T-cell (primary cell): ENCODE data around the gene SIX5. TPM values are rescaled to one million over a fixed set of nuclear protein-coding genes. Genes with fewer than 3 reads are reported as not detected.

Experiments
- ATAC-seq, 4 experiments: fragments of 200-7000 bp in 3 of 4; fragments of 150-1000 bp in 1 of 4; cut with Tn5 transposase; replicated peaks in 1 of 4; 1 replicate in 3 of 4; 2 replicates in 1 of 4; pipeline ENCODE4 v1.10.0; 2021; ENCODE audit warnings: moderate library complexity in 3 of 4, mild to moderate bottlenecking in 2 of 4, moderate number of reproducible peaks in 1 of 4
- CTCF ChIA-PET, 2 donors: fragments of 300-600 bp; sonication (Branson Sonifier 250); formaldehyde crosslinking; loops; one replicate each; lab custom pipeline; 2022; ENCODE audit warnings: antibody characterized with exemption in 2 of 2; lab: Charles Lee
- POLR2A ChIA-PET, 2 donors: fragments of 300-600 bp; sonication (Branson Sonifier 250); formaldehyde crosslinking; loops; one replicate each; lab custom pipeline; 2022; ENCODE audit warnings: antibody characterized with exemption in 2 of 2; lab: Charles Lee
- DNase-seq, 35 experiments: peaks; one replicate each; pipeline versions ENCODE4 v3.0.0 to v3.0.0-alpha.2; 2013 to 2023
- H3K27ac ChIP-seq: one replicate; pipeline ENCODE4 v1.5.1; 2013; ENCODE audit warnings: low read length
- H3K27me3 ChIP-seq, 2 experiments: replicated peaks in 1 of 2; 1 replicate in 1 of 2; 2 replicates in 1 of 2; pipeline versions ENCODE4 v1.6.1 to v1.7.0; 2013; ENCODE audit warnings: low read length in 1 of 2, mixed read lengths in 1 of 2; ENCODE audit not compliant: control insufficient read depth in 2 of 2, insufficient read depth in 2 of 2; ENCODE audit errors: extremely low read depth in 1 of 2
- H3K36me3 ChIP-seq, 2 donors: 1 replicate in 1 of 2; 2 replicates in 1 of 2; pipeline versions ENCODE4 v1.6.1 to v1.7.0; 2013; ENCODE audit warnings: low read length in 1 of 2; ENCODE audit not compliant: control insufficient read depth in 2 of 2, insufficient read depth in 1 of 2; ENCODE audit errors: extremely low read depth in 1 of 2
- H3K4me1 ChIP-seq, 2 experiments: 1 replicate in 1 of 2; 2 replicates in 1 of 2; pipeline versions ENCODE4 v1.6.1 to v1.7.0; 2013; ENCODE audit warnings: low read length in 2 of 2, mixed read lengths in 1 of 2; ENCODE audit not compliant: insufficient read depth in 2 of 2, control insufficient read depth in 1 of 2; ENCODE audit errors: extremely low read depth in 1 of 2
- H3K4me3 ChIP-seq, 2 donors: 1 replicate in 1 of 2; 2 replicates in 1 of 2; pipeline versions ENCODE4 v1.5.1 to v1.7.0; 2013; ENCODE audit warnings: mild to moderate bottlenecking in 2 of 2, low read length in 1 of 2, moderate library complexity in 1 of 2; ENCODE audit not compliant: control insufficient read depth in 1 of 2; ENCODE audit errors: extremely low read depth in 1 of 2
- H3K9me3 ChIP-seq: 2 replicates; pipeline ENCODE4 v1.7.0; 2013
- H3K27ac Mint-ChIP-seq, 2 donors: one replicate each; pipeline ENCODE4 v1.8.0; 2020 to 2021; ENCODE audit warnings: mild to moderate bottlenecking in 2 of 2, mixed read lengths in 2 of 2
- H3K27me3 Mint-ChIP-seq, 2 donors: one replicate each; pipeline ENCODE4 v1.8.0; 2021 to 2022; ENCODE audit warnings: mixed read lengths in 2 of 2
- H3K36me3 Mint-ChIP-seq: one replicate; pipeline ENCODE4 v1.8.0; 2021; ENCODE audit warnings: mixed read lengths
- H3K4me1 Mint-ChIP-seq, 3 donors: one replicate each; pipeline ENCODE4 v1.8.0; 2020 to 2022; ENCODE audit warnings: mixed read lengths in 3 of 3, mild to moderate bottlenecking in 1 of 3
- H3K4me3 Mint-ChIP-seq, 3 donors: one replicate each; pipeline ENCODE4 v1.8.0; 2020 to 2022; ENCODE audit warnings: mild to moderate bottlenecking in 3 of 3, mixed read lengths in 3 of 3, moderate library complexity in 3 of 3
- H3K9me3 Mint-ChIP-seq, 3 donors: one replicate each; pipeline ENCODE4 v1.8.0; 2020 to 2022; ENCODE audit warnings: mixed read lengths in 3 of 3
- WGBS: methylation state at CpG from one replicate; pipeline ENCODE4 v1.1.5; 2013; ENCODE audit warnings: missing lambda C conversion rate; ENCODE audit not compliant: insufficient coverage; 5-methylcytosine and 5-hydroxymethylcytosine counted together
- total RNA-seq, 35 experiments: library from RNA in 6 of 35; stranded (reverse) in 6 of 35; fragments of 120-200 nt in 1 of 35; gene quantifications; one replicate each; pipeline versions ENCODE4 v1.2.1 to v1.2.4 and lab custom pipeline; 2013 to 2026

The SIX5 gene
- total RNA-seq, 5 donors from 2014 or later (not counting 1 experiment from before 2014, with no cell fraction given): 0.89 to 2.1 (median 1.3) TPM

- Histone ChIP-seq H3K9me3 (no peaks in the 10 kb centered on the region), H3K36me3 (peaks cover 6 to 9% of the 10 kb centered on the region in 2 donors), H3K27me3 (peaks cover 0 to 66% of the 10 kb centered on the region in 2 experiments), H3K4me3 (peak overlapping the region; percentile 25 to 35), H3K4me1 (peaks cover 0 to 21% of the 10 kb centered on the region in 2 experiments), H3K27ac (no peak overlapping the region)
- POLR2A ChIA-PET: no interaction called here
- peaks cover 21 to 24% (median 23%) of the 10 kb centered on the region in 3 donors for H3K4me1 Mint-ChIP-seq
- peaks cover 13 to 28% of the 10 kb centered on the region in 2 donors for H3K27me3 Mint-ChIP-seq
- 2% methylated on average over 31 of the region's 48 CpGs for WGBS
- ATAC-seq: peak; percentile 77 to 88 (median 81)
- peak overlapping the region; percentile 67 to 77 (median 68) for H3K4me3 Mint-ChIP-seq
- peak overlapping the region in 1 of 2 donors; percentile 80 for H3K27ac Mint-ChIP-seq
- CTCF ChIA-PET: interaction anchor here (0.5 to 1.2 kb wide), 6 partner anchors 10 to 662 kb away, joined by 3 to 20 read pairs (median 4); partner anchors contain the start of genes DMWD (in 1 of the 2) and SIX5 (in 1 of the 2)
- DNase-seq: peak; percentile 38 to 84 (median 70)
- no peaks in the 10 kb centered on the region for H3K9me3 Mint-ChIP-seq
- peaks cover 15% of the 10 kb centered on the region for H3K36me3 Mint-ChIP-seq
These were observed 10.4 kb upstream of the SIX5 start for GRCh38 chr19:45779231-45780145.

DNA sequence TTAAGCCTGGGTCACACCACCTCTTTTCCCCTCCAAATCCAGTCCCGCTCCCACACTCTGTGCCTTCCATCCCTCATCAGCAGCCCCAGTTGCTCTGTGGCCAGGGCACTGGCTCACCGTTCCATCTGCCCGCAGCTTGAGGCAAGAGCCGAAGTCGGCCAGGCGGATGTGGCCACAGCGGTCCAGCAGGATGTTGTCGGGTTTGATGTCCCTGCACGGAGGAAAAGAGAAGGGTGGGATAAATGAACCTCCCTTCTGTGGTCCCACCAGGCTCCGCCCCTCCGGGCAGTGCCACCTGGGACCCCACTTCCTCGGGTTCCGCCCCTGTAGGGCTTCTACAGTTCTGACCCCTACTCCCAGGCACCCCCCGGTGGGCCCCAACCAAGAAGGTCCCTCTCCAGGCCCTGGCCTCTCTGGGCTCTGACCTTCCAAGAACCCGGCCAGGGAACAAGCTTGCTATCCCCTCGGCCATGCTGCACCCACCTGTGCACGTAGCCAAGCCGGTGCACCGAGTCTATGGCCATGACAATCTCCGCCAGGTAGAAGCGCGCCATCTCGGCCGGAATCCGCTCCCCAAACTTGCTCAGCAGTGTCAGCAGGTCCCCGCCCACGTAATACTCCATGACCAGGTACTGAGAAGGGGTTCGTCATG is 9.1 kb upstream of the SIX5 start:
- peaks cover 15% of the 10 kb centered on the region for H3K36me3 Mint-ChIP-seq
- DNase-seq (no peak), ATAC-seq (no peak)
- POLR2A ChIA-PET: no interaction called here
- Histone ChIP-seq H3K9me3 (no peaks in the 10 kb centered on the region), H3K4me1 (peaks cover 0 to 21% of the 10 kb centered on the region in 2 experiments), H3K27ac (no peak overlapping the region), H3K4me3 (no peak overlapping the region), H3K27me3 (peaks cover 0 to 64% of the 10 kb centered on the region in 2 experiments), H3K36me3 (peaks cover 6 to 9% of the 10 kb centered on the region in 2 donors)
- CTCF ChIA-PET: no interaction called here
- no peaks in the 10 kb centered on the region for H3K9me3 Mint-ChIP-seq
- H3K27me3 Mint-ChIP-seq: peaks cover 13 to 28% of the 10 kb centered on the region in 2 donors
- H3K27ac Mint-ChIP-seq: peak overlapping the region in 1 of 2 donors; percentile 52
- 98% methylated on average over 19 of the region's 28 CpGs for WGBS
- H3K4me1 Mint-ChIP-seq: peaks cover 21 to 24% (median 23%) of the 10 kb centered on the region in 3 donors
- peak overlapping the region in 2 of 3 donors; percentile 6 to 77 for H3K4me3 Mint-ChIP-seq

- POLR2A ChIA-PET: no interaction called here
- Histone ChIP-seq H3K27me3 (peaks cover 0 to 60% of the 10 kb centered on the region in 2 experiments), H3K27ac (no peak overlapping the region), H3K4me1 (peaks cover 0 to 21% of the 10 kb centered on the region in 2 experiments), H3K36me3 (peaks cover 6 to 9% of the 10 kb centered on the region in 2 donors), H3K9me3 (no peaks in the 10 kb centered on the region), H3K4me3 (no peak overlapping the region)
- CTCF ChIA-PET: no interaction called here
- Mint-ChIP-seq H3K27ac (no peak overlapping the region), H3K27me3 (peaks cover 13 to 28% of the 10 kb centered on the region in 2 donors), H3K36me3 (peaks cover 15% of the 10 kb centered on the region), H3K4me1 (peaks cover 21 to 24% (median 23%) of the 10 kb centered on the region in 3 donors), H3K9me3 (no peaks in the 10 kb centered on the region), H3K4me3 (no peak overlapping the region)
- DNase-seq: no peak
- 98% methylated on average over 33 of the region's 34 CpGs for WGBS
- no peak for ATAC-seq
These were observed 8.4 kb upstream of the SIX5 start for GRCh38 chr19:45777395-45777961.

GRCh38 chr19:45774765-45775164 is 5.7 kb upstream of the SIX5 start:
- Mint-ChIP-seq H3K27ac (no peak overlapping the region), H3K27me3 (peaks cover 8 to 17% of the 10 kb centered on the region in 2 donors), H3K36me3 (peaks cover 15% of the 10 kb centered on the region), H3K9me3 (no peaks in the 10 kb centered on the region), H3K4me1 (peaks cover 18 to 29% (median 20%) of the 10 kb centered on the region in 3 donors), H3K4me3 (no peak overlapping the region)
- no peak for ATAC-seq
- peaks cover 2 to 30% of the 10 kb centered on the region in 2 experiments for H3K4me1 ChIP-seq
- no peak overlapping the region for H3K27ac ChIP-seq
- H3K9me3 ChIP-seq: no peaks in the 10 kb centered on the region
- 91% methylated on average over 8 of the region's 9 CpGs for WGBS
- H3K4me3 ChIP-seq: no peak overlapping the region
- POLR2A ChIA-PET: no interaction called here
- peaks cover 6 to 9% of the 10 kb centered on the region in 2 donors for H3K36me3 ChIP-seq
- H3K27me3 ChIP-seq: peaks cover 0 to 43% of the 10 kb centered on the region in 2 experiments
- DNase-seq: no peak
- CTCF ChIA-PET: no interaction called here

GRCh38 chr19:45773384-45773783 is 4.3 kb upstream of the SIX5 start:
- Mint-ChIP-seq H3K27me3 (peaks cover 0 to 7% of the 10 kb centered on the region in 2 donors), H3K4me3 (no peak overlapping the region), H3K27ac (no peak overlapping the region), H3K9me3 (no peaks in the 10 kb centered on the region), H3K36me3 (peaks cover 11% of the 10 kb centered on the region), H3K4me1 (peaks cover 10 to 21% (median 11%) of the 10 kb centered on the region in 3 donors)
- Histone ChIP-seq H3K36me3 (peaks cover 6 to 9% of the 10 kb centered on the region in 2 donors), H3K27me3 (peaks cover 0 to 32% of the 10 kb centered on the region in 2 experiments), H3K27ac (no peak overlapping the region), H3K4me1 (peaks cover 2 to 26% of the 10 kb centered on the region in 2 experiments), H3K9me3 (no peaks in the 10 kb centered on the region), H3K4me3 (no peak overlapping the region)
- DNase-seq: no peak
- ATAC-seq: no peak
- ChIA-PET POLR2A (interaction anchor here in 1 of 2 donors (0.6 kb wide), 2 partner anchors 12 to 42 kb away, joined by 4 to 6 read pairs; no protein-coding TSS in a partner anchor), CTCF (interaction anchor here (0.6 to 1.0 kb wide), 3 partner anchors 25 to 92 kb away, joined by 3 to 9 read pairs (median 4); no protein-coding TSS in a partner anchor)
- WGBS: no CpG with 5 or more reads among the region's 2 CpGs
